OCI-LY1 (cell line): ENCODE data around the gene SPATA16.
"Not testable (repeated sequence)": the region's sequence is repeated elsewhere in the genome, so short reads cannot be mapped to it uniquely, and the experiment has no call there.

Experiments used
- EZH2 ChIP-seq: fragments of 200-600 bp; sonication (generic), shearing (Covaris generic); IDR thresholded peaks from 2 replicates; pipeline ENCODE4 v1.8.0; 2017; ENCODE audit warnings: borderline replicate concordance, mixed run types, mild to moderate bottlenecking, antibody characterized with exemption, low read length, moderate library complexity, mixed read lengths
- TF ChIP-seq, protein P1 (sequence below): fragments of 200-600 bp; sonication (generic), shearing (Covaris generic); IDR thresholded peaks from 2 replicates; pipeline ENCODE4 v1.5.1; 2017; ENCODE audit warnings: mild to moderate bottlenecking, antibody characterized with exemption, low read length, moderate library complexity, mixed read lengths

DNA sequence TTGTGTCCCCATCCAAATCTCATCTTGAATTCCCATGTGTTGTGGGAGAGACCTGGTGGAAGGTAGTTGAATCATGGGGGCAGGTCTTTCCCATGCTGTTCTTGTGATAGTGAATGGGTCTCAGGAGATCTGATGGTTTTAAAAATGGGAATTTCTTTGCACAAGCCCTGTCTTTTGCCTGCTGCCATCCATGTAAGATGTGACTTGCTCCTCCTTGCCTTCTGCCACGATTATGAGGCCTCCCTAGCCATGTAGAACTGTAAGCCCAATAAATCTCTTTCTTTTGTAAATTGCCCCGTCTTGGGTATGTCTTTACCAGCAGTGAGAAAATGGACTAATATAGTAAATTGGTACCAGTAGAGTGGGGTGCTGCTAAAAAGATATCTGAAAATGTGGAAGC is 261.7 kb downstream of the SPATA16 start:
- not testable (repeated sequence) for TF ChIP-seq EZH2
- TF ChIP-seq, protein P1, sequence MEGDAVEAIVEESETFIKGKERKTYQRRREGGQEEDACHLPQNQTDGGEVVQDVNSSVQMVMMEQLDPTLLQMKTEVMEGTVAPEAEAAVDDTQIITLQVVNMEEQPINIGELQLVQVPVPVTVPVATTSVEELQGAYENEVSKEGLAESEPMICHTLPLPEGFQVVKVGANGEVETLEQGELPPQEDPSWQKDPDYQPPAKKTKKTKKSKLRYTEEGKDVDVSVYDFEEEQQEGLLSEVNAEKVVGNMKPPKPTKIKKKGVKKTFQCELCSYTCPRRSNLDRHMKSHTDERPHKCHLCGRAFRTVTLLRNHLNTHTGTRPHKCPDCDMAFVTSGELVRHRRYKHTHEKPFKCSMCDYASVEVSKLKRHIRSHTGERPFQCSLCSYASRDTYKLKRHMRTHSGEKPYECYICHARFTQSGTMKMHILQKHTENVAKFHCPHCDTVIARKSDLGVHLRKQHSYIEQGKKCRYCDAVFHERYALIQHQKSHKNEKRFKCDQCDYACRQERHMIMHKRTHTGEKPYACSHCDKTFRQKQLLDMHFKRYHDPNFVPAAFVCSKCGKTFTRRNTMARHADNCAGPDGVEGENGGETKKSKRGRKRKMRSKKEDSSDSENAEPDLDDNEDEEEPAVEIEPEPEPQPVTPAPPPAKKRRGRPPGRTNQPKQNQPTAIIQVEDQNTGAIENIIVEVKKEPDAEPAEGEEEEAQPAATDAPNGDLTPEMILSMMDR = not testable (repeated sequence)
